ENCODE data around the gene GEMIN2.

GEMIN2 gene

DNA sequence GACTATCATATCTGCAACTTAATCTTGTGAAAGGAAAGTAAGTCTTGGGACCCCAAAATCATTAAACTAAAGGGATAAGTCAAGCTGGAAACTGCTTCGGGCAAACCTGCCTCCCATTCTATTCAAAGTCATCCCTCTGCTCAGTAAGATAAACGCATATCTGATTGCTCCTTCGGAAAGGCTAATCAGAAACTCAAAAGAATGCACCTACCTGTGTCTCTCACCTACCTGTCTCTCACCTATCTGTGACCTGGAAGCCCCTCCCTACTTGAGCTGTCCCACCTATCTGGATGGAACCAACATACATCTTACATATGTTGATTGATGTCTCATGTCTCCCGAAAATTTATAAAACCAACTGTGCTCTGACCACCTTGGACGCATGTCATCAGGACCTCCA, 31.0 kb upstream of the GEMIN2 start:
- TF ChIP-seq YY1 (IDR thresholded peaks at IDR 0.05; ENCODE audit: low read depth): no peak

DNA sequence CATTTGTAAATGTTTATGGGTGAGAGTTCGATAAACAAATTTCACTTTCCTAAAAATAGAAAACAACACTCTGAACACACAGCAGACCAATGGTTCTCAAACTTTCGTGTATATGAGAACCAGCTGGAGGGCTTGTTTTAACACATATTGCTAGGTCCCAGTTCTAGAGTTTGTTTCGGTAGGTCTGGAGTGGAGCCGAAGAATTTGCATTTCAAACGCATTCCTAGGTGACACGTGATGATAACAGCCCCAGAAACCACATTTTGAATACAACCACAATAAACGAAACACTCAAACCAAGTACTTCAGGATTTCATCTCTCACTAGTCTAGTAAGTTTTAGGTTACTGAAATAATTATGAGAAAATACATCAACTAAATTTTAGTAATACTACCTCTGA, 28.2 kb upstream of the GEMIN2 start:
- TF ChIP-seq, protein P1, sequence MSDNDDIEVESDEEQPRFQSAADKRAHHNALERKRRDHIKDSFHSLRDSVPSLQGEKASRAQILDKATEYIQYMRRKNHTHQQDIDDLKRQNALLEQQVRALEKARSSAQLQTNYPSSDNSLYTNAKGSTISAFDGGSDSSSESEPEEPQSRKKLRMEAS (IDR thresholded peaks at IDR 0.05): no peak
- TF ChIP-seq, protein P2, sequence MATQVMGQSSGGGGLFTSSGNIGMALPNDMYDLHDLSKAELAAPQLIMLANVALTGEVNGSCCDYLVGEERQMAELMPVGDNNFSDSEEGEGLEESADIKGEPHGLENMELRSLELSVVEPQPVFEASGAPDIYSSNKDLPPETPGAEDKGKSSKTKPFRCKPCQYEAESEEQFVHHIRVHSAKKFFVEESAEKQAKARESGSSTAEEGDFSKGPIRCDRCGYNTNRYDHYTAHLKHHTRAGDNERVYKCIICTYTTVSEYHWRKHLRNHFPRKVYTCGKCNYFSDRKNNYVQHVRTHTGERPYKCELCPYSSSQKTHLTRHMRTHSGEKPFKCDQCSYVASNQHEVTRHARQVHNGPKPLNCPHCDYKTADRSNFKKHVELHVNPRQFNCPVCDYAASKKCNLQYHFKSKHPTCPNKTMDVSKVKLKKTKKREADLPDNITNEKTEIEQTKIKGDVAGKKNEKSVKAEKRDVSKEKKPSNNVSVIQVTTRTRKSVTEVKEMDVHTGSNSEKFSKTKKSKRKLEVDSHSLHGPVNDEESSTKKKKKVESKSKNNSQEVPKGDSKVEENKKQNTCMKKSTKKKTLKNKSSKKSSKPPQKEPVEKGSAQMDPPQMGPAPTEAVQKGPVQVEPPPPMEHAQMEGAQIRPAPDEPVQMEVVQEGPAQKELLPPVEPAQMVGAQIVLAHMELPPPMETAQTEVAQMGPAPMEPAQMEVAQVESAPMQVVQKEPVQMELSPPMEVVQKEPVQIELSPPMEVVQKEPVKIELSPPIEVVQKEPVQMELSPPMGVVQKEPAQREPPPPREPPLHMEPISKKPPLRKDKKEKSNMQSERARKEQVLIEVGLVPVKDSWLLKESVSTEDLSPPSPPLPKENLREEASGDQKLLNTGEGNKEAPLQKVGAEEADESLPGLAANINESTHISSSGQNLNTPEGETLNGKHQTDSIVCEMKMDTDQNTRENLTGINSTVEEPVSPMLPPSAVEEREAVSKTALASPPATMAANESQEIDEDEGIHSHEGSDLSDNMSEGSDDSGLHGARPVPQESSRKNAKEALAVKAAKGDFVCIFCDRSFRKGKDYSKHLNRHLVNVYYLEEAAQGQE (IDR thresholded peaks at IDR 0.05; ENCODE audit: low read depth): no peak
- TF ChIP-seq FOXM1 (IDR thresholded peaks at IDR 0.05; ENCODE audit: borderline replicate concordance, low read depth) (no peak), CEBPB (IDR thresholded peaks at IDR 0.05) (no peak), RAD21 (IDR thresholded peaks at IDR 0.05; ENCODE audit: low read depth) (no peak), EGR1 (IDR thresholded peaks at IDR 0.05) (no peak), TEAD4 (IDR thresholded peaks at IDR 0.05) (no peak), NFIC (IDR thresholded peaks at IDR 0.05) (no peak), TCF12 (IDR thresholded peaks at IDR 0.05; ENCODE audit: low read depth) (no peak), CREB1 (IDR thresholded peaks at IDR 0.05; ENCODE audit: low read depth) (no peak), ZBTB7A (IDR thresholded peaks at IDR 0.05; ENCODE audit: low read depth) (no peak), YY1 (IDR thresholded peaks at IDR 0.05; ENCODE audit: low read depth) (no peak), TAF1 (IDR thresholded peaks at IDR 0.05; ENCODE audit: low read depth) (no peak), EP300 (IDR thresholded peaks at IDR 0.05; ENCODE audit: borderline replicate concordance) (no peak)
- TF ChIP-seq, protein P3, sequence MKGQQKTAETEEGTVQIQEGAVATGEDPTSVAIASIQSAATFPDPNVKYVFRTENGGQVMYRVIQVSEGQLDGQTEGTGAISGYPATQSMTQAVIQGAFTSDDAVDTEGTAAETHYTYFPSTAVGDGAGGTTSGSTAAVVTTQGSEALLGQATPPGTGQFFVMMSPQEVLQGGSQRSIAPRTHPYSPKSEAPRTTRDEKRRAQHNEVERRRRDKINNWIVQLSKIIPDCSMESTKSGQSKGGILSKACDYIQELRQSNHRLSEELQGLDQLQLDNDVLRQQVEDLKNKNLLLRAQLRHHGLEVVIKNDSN (IDR thresholded peaks at IDR 0.05): no peak

DNA sequence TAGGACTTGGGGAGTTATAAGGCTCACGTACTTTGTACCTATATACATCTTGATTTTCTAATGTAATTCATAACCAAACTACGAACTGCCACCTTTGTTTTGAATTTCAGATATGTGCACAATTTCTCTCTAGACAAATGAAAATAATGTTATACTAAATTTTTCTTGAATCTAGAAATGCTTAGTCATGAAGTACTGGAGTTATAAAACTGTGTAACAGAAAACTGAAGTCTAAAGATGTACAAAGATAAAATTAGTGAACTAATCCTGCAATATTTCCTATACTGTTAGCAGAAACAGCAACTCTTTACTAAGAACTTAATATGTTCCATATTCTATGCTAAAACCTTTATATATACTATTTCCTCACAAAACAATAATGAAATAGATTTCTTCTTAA, 26.6 kb upstream of the GEMIN2 start:
- TF ChIP-seq TCF12 (IDR thresholded peaks at IDR 0.05; ENCODE audit: low read depth) (no peak), NFIC (IDR thresholded peaks at IDR 0.05) (no peak), CEBPB (IDR thresholded peaks at IDR 0.05) (no peak), RAD21 (IDR thresholded peaks at IDR 0.05; ENCODE audit: low read depth) (no peak), YY1 (IDR thresholded peaks at IDR 0.05; ENCODE audit: low read depth) (no peak), CREB1 (IDR thresholded peaks at IDR 0.05; ENCODE audit: low read depth) (no peak), FOXM1 (IDR thresholded peaks at IDR 0.05; ENCODE audit: borderline replicate concordance, low read depth) (no peak), EGR1 (IDR thresholded peaks at IDR 0.05) (no peak), EP300 (IDR thresholded peaks at IDR 0.05; ENCODE audit: borderline replicate concordance) (no peak), TEAD4 (IDR thresholded peaks at IDR 0.05) (no peak), TAF1 (IDR thresholded peaks at IDR 0.05; ENCODE audit: low read depth) (no peak), ZBTB7A (IDR thresholded peaks at IDR 0.05; ENCODE audit: low read depth) (no peak)
- TF ChIP-seq, protein P3 (IDR thresholded peaks at IDR 0.05): no peak
- TF ChIP-seq, protein P1 (IDR thresholded peaks at IDR 0.05): no peak
- TF ChIP-seq, protein P2 (IDR thresholded peaks at IDR 0.05; ENCODE audit: low read depth): no peak

DNA sequence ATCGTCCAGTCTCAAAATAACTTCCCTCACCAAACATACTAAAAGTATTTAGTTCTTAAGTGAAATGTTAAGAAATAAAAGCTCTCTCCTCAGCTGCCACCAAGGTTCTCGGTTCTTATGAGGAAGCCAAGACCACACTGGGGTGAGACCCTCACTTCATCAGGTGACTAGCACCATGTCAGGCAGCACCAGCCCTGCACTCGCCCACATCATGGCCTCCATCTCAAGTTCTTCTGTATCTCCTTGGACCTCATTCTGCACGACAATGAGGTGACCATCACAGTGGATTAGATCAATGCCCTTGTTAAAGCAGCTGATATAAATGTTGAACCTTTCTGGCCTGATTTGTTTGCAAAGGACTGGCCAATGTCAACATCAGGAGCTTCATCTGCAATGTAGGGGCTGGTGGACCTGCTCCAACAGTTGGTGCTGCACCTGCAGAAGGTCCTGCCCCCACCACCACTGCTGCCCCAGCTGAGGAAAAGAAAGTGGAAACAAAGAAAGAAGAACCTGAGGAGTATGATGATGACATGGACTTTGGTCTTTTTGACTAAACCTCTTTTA, 23.5 kb upstream of the GEMIN2 start:
- TF ChIP-seq, protein P2 (IDR thresholded peaks at IDR 0.05; ENCODE audit: low read depth): no peak
- TF ChIP-seq CEBPB (IDR thresholded peaks at IDR 0.05) (no peak), TEAD4 (IDR thresholded peaks at IDR 0.05) (no peak), EP300 (IDR thresholded peaks at IDR 0.05; ENCODE audit: borderline replicate concordance) (no peak), EGR1 (IDR thresholded peaks at IDR 0.05) (no peak), CREB1 (IDR thresholded peaks at IDR 0.05; ENCODE audit: low read depth) (no peak), TAF1 (IDR thresholded peaks at IDR 0.05; ENCODE audit: low read depth) (no peak), TCF12 (IDR thresholded peaks at IDR 0.05; ENCODE audit: low read depth) (no peak), ZBTB7A (IDR thresholded peaks at IDR 0.05; ENCODE audit: low read depth) (no peak), FOXM1 (IDR thresholded peaks at IDR 0.05; ENCODE audit: borderline replicate concordance, low read depth) (no peak), NFIC (IDR thresholded peaks at IDR 0.05) (no peak), YY1 (IDR thresholded peaks at IDR 0.05; ENCODE audit: low read depth) (no peak), RAD21 (IDR thresholded peaks at IDR 0.05; ENCODE audit: low read depth) (no peak)
- TF ChIP-seq, protein P3 (IDR thresholded peaks at IDR 0.05): no peak
- TF ChIP-seq, protein P1 (IDR thresholded peaks at IDR 0.05): no peak

All from Ishikawa (cell line).